ENCODE results near the gene CNNM4. TPM values are rescaled to one million over a fixed set of nuclear protein-coding genes. Genes with fewer than 3 reads are reported as not detected.

CNNM4 gene
- total RNA-seq, 1 donor from 2014 or later = 5.8 TPM

- peaks cover 5% of the 10 kb centered on the region for H3K4me1 ChIP-seq (ENCODE audit: insufficient read depth, low read length)
- no peaks in the 10 kb centered on the region for H3K79me2 ChIP-seq (ENCODE audit: insufficient read depth, low read length)
- no peak overlapping the region for H3K27ac ChIP-seq (ENCODE audit: low read depth, low read length)
- H3K27me3 ChIP-seq (ENCODE audit: insufficient read depth, low read length) = no peaks in the 10 kb centered on the region
- no peaks in the 10 kb centered on the region for H3K4me1 Mint-ChIP-seq (ENCODE audit: low read depth, unreplicated experiment)
- H4K20me1 ChIP-seq (ENCODE audit: insufficient read depth, low read length) = no peaks in the 10 kb centered on the region
- H3K36me3 Mint-ChIP-seq (ENCODE audit: low read depth, unreplicated experiment) = peaks cover 16% of the 10 kb centered on the region
- DNase-seq (ENCODE audit: low read depth) (no peak), FAIRE-seq (no peak)
- H3K36me3 ChIP-seq (ENCODE audit: insufficient read depth, low read length) = no peaks in the 10 kb centered on the region
- H3K4me3 ChIP-seq (ENCODE audit: insufficient read depth, low read depth, low read length) = no peak overlapping the region
- TF ChIP-seq EZH2 (IDR thresholded peaks at IDR 0.05; ENCODE audit: insufficient read depth, low read length) (no peak), CTCF (IDR thresholded peaks at IDR 0.05; ENCODE audit: insufficient read depth, low read depth, low read length) (no peak)
- no peaks in the 10 kb centered on the region for H3K9me3 ChIP-seq (ENCODE audit: insufficient read depth, low read depth, low read length)
- no peak overlapping the region for H3K9ac ChIP-seq (ENCODE audit: low read length)
- peak overlapping the region; percentile 5 for H3K4me2 ChIP-seq (ENCODE audit: low read length)
- H3K27me3 Mint-ChIP-seq (ENCODE audit: low read depth, unreplicated experiment) = no peaks in the 10 kb centered on the region
- no peak overlapping the region for H3K4me3 Mint-ChIP-seq (ENCODE audit: unreplicated experiment)
- H3K27ac Mint-ChIP-seq (ENCODE audit: unreplicated experiment) = no peak overlapping the region
- H2AFZ ChIP-seq (ENCODE audit: low read depth, low read length) = no peak overlapping the region
- H3K9me3 Mint-ChIP-seq (ENCODE audit: unreplicated experiment) = no peaks in the 10 kb centered on the region
These were observed 79.5 kb downstream of the CNNM4 start for GRCh38 chr2:96839875-96840850.

GRCh38 chr2:96841701-96842495 is 81.2 kb downstream of the CNNM4 start:
- no peak overlapping the region for H3K9ac ChIP-seq (ENCODE audit: low read length)
- Mint-ChIP-seq H3K9me3 (ENCODE audit: unreplicated experiment) (no peaks in the 10 kb centered on the region), H3K4me3 (ENCODE audit: unreplicated experiment) (no peak overlapping the region), H3K27ac (ENCODE audit: unreplicated experiment) (no peak overlapping the region), H3K4me1 (ENCODE audit: low read depth, unreplicated experiment) (no peaks in the 10 kb centered on the region), H3K36me3 (ENCODE audit: low read depth, unreplicated experiment) (peaks cover 16% of the 10 kb centered on the region), H3K27me3 (ENCODE audit: low read depth, unreplicated experiment) (no peaks in the 10 kb centered on the region)
- H3K36me3 ChIP-seq (ENCODE audit: insufficient read depth, low read length) = no peaks in the 10 kb centered on the region
- no peak overlapping the region for H3K27ac ChIP-seq (ENCODE audit: low read depth, low read length)
- no peak for TF ChIP-seq CTCF (IDR thresholded peaks at IDR 0.05; ENCODE audit: insufficient read depth, low read depth, low read length)
- TF ChIP-seq EZH2 (IDR thresholded peaks at IDR 0.05; ENCODE audit: insufficient read depth, low read length) = no peak
- no peaks in the 10 kb centered on the region for H3K79me2 ChIP-seq (ENCODE audit: insufficient read depth, low read length)
- no peaks in the 10 kb centered on the region for H3K27me3 ChIP-seq (ENCODE audit: insufficient read depth, low read length)
- DNase-seq (ENCODE audit: low read depth) (no peak), FAIRE-seq (no peak)
- no peak overlapping the region for H3K4me3 ChIP-seq (ENCODE audit: insufficient read depth, low read depth, low read length)
- H3K4me2 ChIP-seq (ENCODE audit: low read length) = no peak overlapping the region
- no peaks in the 10 kb centered on the region for H3K9me3 ChIP-seq (ENCODE audit: insufficient read depth, low read depth, low read length)
- H3K4me1 ChIP-seq (ENCODE audit: insufficient read depth, low read length) = peaks cover 5% of the 10 kb centered on the region
- no peak overlapping the region for H2AFZ ChIP-seq (ENCODE audit: low read depth, low read length)
- H4K20me1 ChIP-seq (ENCODE audit: insufficient read depth, low read length) = no peaks in the 10 kb centered on the region
